Mesendoderm (in vitro differentiated cells): ENCODE results near the gene CCDC141.

Experiments used
- DNase-seq: peaks from one replicate; pipeline ENCODE4 v3.0.0; 2013
- H2AK5ac ChIP-seq: 2 replicates; pipeline ENCODE4 v1.6.1; 2013; ENCODE audit warnings: low read length, inconsistent platforms
- H2BK120ac ChIP-seq: 2 replicates; pipeline ENCODE4 v1.6.1; 2013; ENCODE audit warnings: low read depth, mild to moderate bottlenecking, low read length, moderate library complexity, mixed read lengths
- H2BK15ac ChIP-seq: replicated peaks from 2 replicates; pipeline ENCODE4 v1.6.1; 2013; ENCODE audit warnings: low read depth, mild to moderate bottlenecking, moderate library complexity
- H2BK5ac ChIP-seq: 2 replicates; pipeline ENCODE4 v1.6.1; 2013; ENCODE audit warnings: low read length, inconsistent platforms
- H3K18ac ChIP-seq: 2 replicates; pipeline ENCODE4 v1.6.1; 2013; ENCODE audit warnings: mild to moderate bottlenecking, low read length, mixed read lengths
- H3K23ac ChIP-seq: one replicate; pipeline ENCODE4 v1.6.1; 2013; ENCODE audit warnings: low read length
- H3K27ac ChIP-seq: 2 replicates; pipeline ENCODE4 v1.5.1; 2013; ENCODE audit warnings: low read depth, mild to moderate bottlenecking, inconsistent platforms, low read length, moderate library complexity
- H3K27me3 ChIP-seq: 2 replicates; pipeline ENCODE4 v1.6.1; 2013; ENCODE audit warnings: low read length, control low read depth, mild to moderate bottlenecking, inconsistent platforms; ENCODE audit not compliant: insufficient read depth, poor library complexity
- H3K36me3 ChIP-seq: 2 replicates; pipeline ENCODE4 v1.6.1; 2013; ENCODE audit warnings: low read length, inconsistent platforms; ENCODE audit not compliant: control insufficient read depth, insufficient read depth
- H3K4ac ChIP-seq: one replicate; pipeline ENCODE4 v1.6.1; 2013; ENCODE audit warnings: low read depth, mild to moderate bottlenecking, low read length, moderate library complexity
- H3K4me1 ChIP-seq: 2 replicates; pipeline ENCODE4 v1.6.1; 2013; ENCODE audit warnings: low read depth, low read length, inconsistent platforms; ENCODE audit not compliant: control insufficient read depth
- H3K4me2 ChIP-seq: 2 replicates; pipeline ENCODE4 v1.6.1; 2013; ENCODE audit warnings: low read length
- H3K4me3 ChIP-seq: 2 replicates; pipeline ENCODE4 v1.5.1; 2013; ENCODE audit warnings: mild to moderate bottlenecking, low read length
- H3K56ac ChIP-seq: one replicate; pipeline ENCODE4 v1.6.1; 2013; ENCODE audit warnings: low read length
- H3K79me1 ChIP-seq: 2 replicates; pipeline ENCODE4 v1.6.1; 2013; ENCODE audit warnings: low read length, inconsistent platforms
- H3K79me2 ChIP-seq: 2 replicates; pipeline ENCODE4 v1.6.1; 2013; ENCODE audit warnings: mild to moderate bottlenecking, low read length; ENCODE audit not compliant: control insufficient read depth, insufficient read depth
- H3K9ac ChIP-seq: 2 replicates; pipeline ENCODE4 v1.6.1; 2013; ENCODE audit warnings: low read length, inconsistent platforms
- H4K5ac ChIP-seq: one replicate; pipeline ENCODE4 v1.6.1; 2013; ENCODE audit warnings: low read length
- H4K8ac ChIP-seq: one replicate; pipeline ENCODE4 v1.6.1; 2013; ENCODE audit warnings: low read depth, mild to moderate bottlenecking, control low read depth, low read length, moderate library complexity
- WGBS: extraction: QIAGEN DNeasy Blood & Tissue Kit; methylation state at CpG from one replicate; pipeline ENCODE4 v1.1.7; 2013; ENCODE audit warnings: low lambda C conversion rate, missing lambda C conversion rate; ENCODE audit not compliant: insufficient coverage; ENCODE audit errors: extremely low coverage; 5-methylcytosine and 5-hydroxymethylcytosine counted together

CCDC141 gene

DNA sequence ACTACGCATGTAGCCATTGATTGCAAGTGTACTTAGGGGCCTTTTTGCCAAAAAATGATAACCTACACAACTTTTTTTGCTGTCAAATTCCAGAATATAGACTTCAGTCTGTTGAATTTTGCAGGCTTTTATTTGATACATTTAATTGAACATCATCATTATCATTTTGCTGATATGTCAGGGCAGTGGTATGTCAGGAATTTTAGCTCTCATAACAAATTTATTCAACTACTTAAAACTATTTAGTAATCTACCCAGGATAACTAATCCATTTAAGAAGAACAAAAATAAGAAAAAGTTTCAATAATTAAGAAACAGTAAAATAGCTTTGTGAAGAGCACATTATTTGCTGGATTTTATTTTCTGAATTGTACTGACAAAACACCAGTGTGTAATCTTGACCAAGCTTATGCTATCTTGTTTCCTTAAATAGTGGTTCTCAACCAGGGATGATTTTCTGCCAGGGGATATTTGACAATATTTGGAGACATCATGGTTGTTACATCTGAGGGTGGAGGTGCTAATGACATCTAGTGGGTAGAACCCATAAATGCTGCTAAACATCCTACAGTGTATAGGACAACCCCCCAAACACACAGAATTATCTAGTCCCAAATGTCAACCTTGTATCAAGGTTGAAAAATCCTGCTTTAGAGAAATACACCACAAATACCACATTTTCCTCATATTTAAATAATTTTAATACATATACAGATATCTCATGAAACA lies 230.6 kb downstream of the CCDC141 start:
- H3K4ac ChIP-seq: no peak overlapping the region
- H2AK5ac ChIP-seq: no peak overlapping the region
- no peak overlapping the region for H2BK5ac ChIP-seq
- no CpG with 5 or more reads among the region's 1 CpG for WGBS
- no peak for DNase-seq
- H3K9ac ChIP-seq: no peak overlapping the region
- no peaks in the 10 kb centered on the region for H3K36me3 ChIP-seq
- no peak overlapping the region for H2BK120ac ChIP-seq
- H3K4me2 ChIP-seq: no peak overlapping the region
- H3K18ac ChIP-seq: no peak overlapping the region
- H4K5ac ChIP-seq: no peak overlapping the region
- H3K79me1 ChIP-seq: no peaks in the 10 kb centered on the region
- no peak overlapping the region for H3K27ac ChIP-seq
- H3K79me2 ChIP-seq: no peaks in the 10 kb centered on the region
- no peak overlapping the region for H3K23ac ChIP-seq
- H3K4me1 ChIP-seq: no peaks in the 10 kb centered on the region
- no peak overlapping the region for H3K56ac ChIP-seq
- no peaks in the 10 kb centered on the region for H3K27me3 ChIP-seq
- no peak overlapping the region for H2BK15ac ChIP-seq
- no peak overlapping the region for H4K8ac ChIP-seq
- H3K4me3 ChIP-seq: no peak overlapping the region

DNA sequence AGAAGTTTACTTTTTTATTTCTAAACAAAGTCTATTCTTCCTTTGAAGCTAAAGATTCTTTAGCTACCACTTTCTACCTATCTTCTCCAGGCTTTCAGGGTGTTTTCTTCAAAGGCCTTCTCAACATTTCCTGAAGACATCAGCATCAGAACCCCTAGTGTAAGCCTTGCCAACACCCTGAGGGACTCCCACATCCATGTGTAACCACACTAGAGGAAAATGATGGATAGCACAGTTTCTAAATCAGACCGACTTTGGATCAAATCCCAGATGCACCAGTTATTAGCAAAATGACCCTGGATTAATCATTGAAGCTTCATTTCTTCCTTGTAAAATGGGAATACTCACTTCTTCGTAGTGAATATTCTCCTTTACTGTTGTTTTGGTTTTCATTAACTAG lies 238.0 kb downstream of the CCDC141 start:
- Histone ChIP-seq H3K27me3 (no peaks in the 10 kb centered on the region), H2AK5ac (no peak overlapping the region), H3K79me1 (no peaks in the 10 kb centered on the region), H3K18ac (no peak overlapping the region), H3K4ac (no peak overlapping the region), H3K4me3 (no peak overlapping the region), H2BK15ac (no peak overlapping the region), H3K4me2 (no peak overlapping the region), H3K9ac (no peak overlapping the region), H4K5ac (no peak overlapping the region), H4K8ac (no peak overlapping the region), H3K56ac (no peak overlapping the region), H2BK5ac (no peak overlapping the region), H3K36me3 (no peaks in the 10 kb centered on the region), H3K23ac (no peak overlapping the region), H3K79me2 (no peaks in the 10 kb centered on the region), H3K27ac (no peak overlapping the region), H2BK120ac (no peak overlapping the region), H3K4me1 (no peaks in the 10 kb centered on the region)
- no CpG with 5 or more reads among the region's 2 CpGs for WGBS
- no peak for DNase-seq

DNA sequence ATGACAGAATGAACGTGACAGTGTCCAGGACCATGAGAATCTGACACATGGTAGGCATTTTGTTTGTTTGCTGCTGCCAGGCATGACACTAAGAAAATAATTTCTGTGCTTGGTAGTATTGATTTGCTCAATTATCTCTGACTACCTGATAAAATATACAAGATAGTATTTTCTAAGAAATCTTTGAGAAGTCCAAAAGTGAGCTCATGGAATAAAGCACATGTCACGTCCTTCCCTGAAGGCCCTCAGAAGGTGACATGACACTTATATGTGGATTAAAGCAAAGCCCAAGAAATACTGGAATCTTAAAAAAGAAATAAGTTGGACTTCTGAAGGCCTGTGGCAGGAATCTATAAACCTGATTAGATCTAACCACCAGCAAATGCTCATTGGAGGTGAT lies 238.9 kb downstream of the CCDC141 start:
- no peak overlapping the region for H3K4me3 ChIP-seq
- H4K5ac ChIP-seq: no peak overlapping the region
- no peak overlapping the region for H4K8ac ChIP-seq
- no peak overlapping the region for H2BK15ac ChIP-seq
- peak overlapping the region; percentile 39 for H3K18ac ChIP-seq
- no peaks in the 10 kb centered on the region for H3K36me3 ChIP-seq
- H2BK120ac ChIP-seq: no peak overlapping the region
- no peak overlapping the region for H3K4me2 ChIP-seq
- no peak overlapping the region for H3K56ac ChIP-seq
- no peak overlapping the region for H2AK5ac ChIP-seq
- no peak overlapping the region for H3K23ac ChIP-seq
- no peaks in the 10 kb centered on the region for H3K4me1 ChIP-seq
- H3K79me1 ChIP-seq: no peaks in the 10 kb centered on the region
- no peak overlapping the region for H2BK5ac ChIP-seq
- no peak overlapping the region for H3K4ac ChIP-seq
- no peaks in the 10 kb centered on the region for H3K79me2 ChIP-seq
- WGBS: no CpG with 5 or more reads among the region's 2 CpGs
- H3K27ac ChIP-seq: no peak overlapping the region
- H3K9ac ChIP-seq: no peak overlapping the region
- no peaks in the 10 kb centered on the region for H3K27me3 ChIP-seq
- no peak for DNase-seq

DNA sequence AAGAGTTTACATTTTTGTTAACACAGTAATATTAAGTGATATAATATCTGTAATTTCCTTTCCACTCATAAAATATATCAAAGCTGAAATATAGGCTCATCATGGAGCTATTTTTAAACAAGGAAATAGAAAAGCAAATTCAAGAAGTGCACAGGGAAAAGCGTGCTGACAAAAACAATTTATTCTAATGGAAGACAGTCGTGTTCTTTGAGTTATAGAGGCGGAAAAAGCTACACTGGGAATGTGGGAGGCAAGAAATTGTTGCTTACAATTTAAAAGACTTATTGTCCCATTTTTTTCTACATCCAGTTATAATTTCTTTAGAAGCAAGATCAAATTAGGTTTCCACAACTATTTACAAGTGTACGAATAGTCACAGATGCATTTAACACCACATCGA lies 239.5 kb downstream of the CCDC141 start:
- H3K23ac ChIP-seq: no peak overlapping the region
- no peak overlapping the region for H3K18ac ChIP-seq
- WGBS: no CpG with 5 or more reads among the region's 5 CpGs
- no peak overlapping the region for H3K9ac ChIP-seq
- H3K4me2 ChIP-seq: no peak overlapping the region
- H2AK5ac ChIP-seq: no peak overlapping the region
- no peak overlapping the region for H2BK5ac ChIP-seq
- no peaks in the 10 kb centered on the region for H3K79me2 ChIP-seq
- no peak overlapping the region for H4K8ac ChIP-seq
- no peaks in the 10 kb centered on the region for H3K27me3 ChIP-seq
- H3K36me3 ChIP-seq: no peaks in the 10 kb centered on the region
- H4K5ac ChIP-seq: no peak overlapping the region
- no peaks in the 10 kb centered on the region for H3K4me1 ChIP-seq
- no peak for DNase-seq
- H2BK15ac ChIP-seq: no peak overlapping the region
- no peak overlapping the region for H3K4ac ChIP-seq
- H3K56ac ChIP-seq: no peak overlapping the region
- H2BK120ac ChIP-seq: no peak overlapping the region
- H3K4me3 ChIP-seq: no peak overlapping the region
- no peak overlapping the region for H3K27ac ChIP-seq
- H3K79me1 ChIP-seq: no peaks in the 10 kb centered on the region

DNA sequence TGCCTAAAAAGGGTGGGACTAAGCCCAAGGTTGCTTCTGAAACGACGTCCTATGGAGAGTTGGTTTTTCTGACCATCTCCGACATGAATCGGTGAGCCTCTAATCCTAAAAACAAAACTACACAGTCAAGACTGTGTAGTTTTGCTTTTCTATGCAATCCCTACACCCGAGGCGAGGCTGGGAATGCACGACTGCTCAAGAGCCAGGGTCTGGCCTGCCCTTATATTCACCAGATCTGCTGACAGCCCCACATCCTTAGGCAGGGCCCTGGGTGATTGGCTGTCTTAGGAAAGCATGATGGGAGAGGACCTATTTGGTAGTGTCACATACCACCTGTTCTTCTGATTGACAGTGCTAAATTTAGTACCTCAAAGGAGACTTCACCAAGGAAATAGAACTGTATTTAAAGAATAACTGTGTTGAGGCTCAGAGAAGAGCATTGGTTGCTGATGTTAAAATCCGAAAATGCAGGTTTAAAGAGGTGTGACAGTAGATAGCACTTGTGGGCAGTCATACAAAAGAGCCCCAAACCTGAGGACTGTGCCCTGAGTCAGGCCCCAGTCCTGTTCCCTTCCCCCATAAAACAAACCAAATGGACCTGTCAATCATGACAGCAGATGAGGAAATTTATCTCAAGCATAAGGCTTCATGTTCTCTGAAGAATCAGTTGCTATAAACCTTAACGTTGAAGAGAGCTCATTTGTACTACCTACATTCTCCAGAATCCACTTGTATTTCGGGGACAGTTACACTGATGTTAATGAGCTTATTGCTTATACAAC lies 242.5 kb downstream of the CCDC141 start, which contains the start of gene TTN:
TSS of gene TTN (minus strand) at position 197 of the 782 bp plus-strand sequence. CDS start 2,781 bp downstream, outside the sequence.
- DNase-seq: no peak
- Histone ChIP-seq H3K27me3 (no peaks in the 10 kb centered on the region), H3K79me1 (no peaks in the 10 kb centered on the region), H3K23ac (no peak within 1 kb of the TSS), H2BK120ac (no peak within 1 kb of the TSS), H4K5ac (no peak within 1 kb of the TSS), H3K79me2 (no peaks in the 10 kb centered on the region), H4K8ac (no peak within 1 kb of the TSS), H3K36me3 (no peaks in the 10 kb centered on the region), H2BK5ac (no peak within 1 kb of the TSS), H3K9ac (no peak within 1 kb of the TSS), H2AK5ac (no peak within 1 kb of the TSS), H3K4me2 (no peak within 1 kb of the TSS), H3K18ac (no peak within 1 kb of the TSS), H3K4me3 (no peak within 1 kb of the TSS), H3K56ac (no peak within 1 kb of the TSS), H3K4me1 (no peaks in the 10 kb centered on the region), H2BK15ac (no peak within 1 kb of the TSS), H3K4ac (no peak within 1 kb of the TSS), H3K27ac (no peak within 1 kb of the TSS)
- WGBS: no CpG with 5 or more reads among the region's 10 CpGs
